ENCODE data around the gene TSFM.

GRCh38 chr12:57767876-57768275 lies 14.7 kb upstream of the TSFM start:
- TF ChIP-seq CTCF (conservative IDR thresholded peaks at IDR 0.05; ENCODE audit: low read depth, low read length) (no peak), EZH2 (IDR thresholded peaks at IDR 0.05; ENCODE audit: borderline replicate concordance, low read depth, low read length, poor library complexity, severe bottlenecking) (no peak)

Data from A673 (cell line).